ENCODE measurements around the gene POMGNT2.

Gene POMGNT2

GRCh38 chr3:43034200-43034599 lies 71.7 kb downstream of the POMGNT2 start:
- TF ChIP-seq REST (IDR thresholded peaks at IDR 0.05; ENCODE audit: insufficient replicate concordance, low read depth) (no peak), GABPA (IDR thresholded peaks at IDR 0.05; ENCODE audit: low read depth) (no peak), CTCF (IDR thresholded peaks at IDR 0.05; ENCODE audit: insufficient read depth, low read length) (no peak), POLR2AphosphoS5 (IDR thresholded peaks at IDR 0.05; ENCODE audit: low read depth) (no peak), SPI1 (IDR thresholded peaks at IDR 0.05; ENCODE audit: borderline replicate concordance, low read depth) (no peak)
- H3K27ac ChIP-seq (replicated peaks), result no peak overlapping the region
- H3K4me3 ChIP-seq (replicated peaks; ENCODE audit: insufficient read depth, low read length), result no peak overlapping the region
- no peaks in the 10 kb centered on the region for H3K27me3 ChIP-seq (ENCODE audit: insufficient read depth, poor library complexity, severe bottlenecking)
- no peak for DNase-seq (ENCODE audit: low read depth in 1 of 2, low spot score in 1 of 2)

- Histone ChIP-seq H3K4me3 (replicated peaks; ENCODE audit: insufficient read depth, low read length) (no peak overlapping the region), H3K27ac (replicated peaks) (no peak overlapping the region), H3K27me3 (ENCODE audit: insufficient read depth, poor library complexity, severe bottlenecking) (no peaks in the 10 kb centered on the region)
- no peak for DNase-seq (ENCODE audit: low read depth in 1 of 2, low spot score in 1 of 2)
- no peak for TF ChIP-seq REST (IDR thresholded peaks at IDR 0.05; ENCODE audit: insufficient replicate concordance, low read depth)
Measured at GRCh38 chr3:43032646-43033628, 72.9 kb downstream of the POMGNT2 start.

GRCh38 chr3:43031889-43032545 lies 73.9 kb downstream of the POMGNT2 start:
- no peak for TF ChIP-seq REST (IDR thresholded peaks at IDR 0.05; ENCODE audit: insufficient replicate concordance, low read depth)
- no peak for TF ChIP-seq SPI1 (IDR thresholded peaks at IDR 0.05; ENCODE audit: borderline replicate concordance, low read depth)
- no peak for TF ChIP-seq CTCF (IDR thresholded peaks at IDR 0.05; ENCODE audit: insufficient read depth, low read length)
- no peak for DNase-seq (ENCODE audit: low read depth in 1 of 2, low spot score in 1 of 2)
- Histone ChIP-seq H3K27ac (replicated peaks) (no peak overlapping the region), H3K4me3 (replicated peaks; ENCODE audit: insufficient read depth, low read length) (no peak overlapping the region), H3K27me3 (ENCODE audit: insufficient read depth, poor library complexity, severe bottlenecking) (no peaks in the 10 kb centered on the region)
